Spleen (tissue), 7 donors: Measurements from ENCODE around the gene GKN2.

Source experiments
- CTCF ChIP-seq, 11 experiments: fragments of 200-600 bp in 7 of 11; fragments of 450-650 bp in 4 of 11; sonication (generic) in 4 of 11; IDR thresholded peaks in 8 of 11; conservative IDR thresholded peaks in 3 of 11; 1 replicate in 7 of 11; 2 replicates in 4 of 11; pipeline versions ENCODE4 v1.4.0 to v1.8.0; 2016 to 2021; ENCODE audit warnings: antibody characterized with exemption in 11 of 11, inconsistent platforms in 4 of 11, mild to moderate bottlenecking in 1 of 11
- POLR2A ChIP-seq, 3 donors: fragments of 450-650 bp; IDR thresholded peaks; one replicate each; pipeline ENCODE4 v1.5.1; 2017; ENCODE audit warnings: antibody characterized with exemption in 3 of 3, mild to moderate bottlenecking in 1 of 3
- POLR2AphosphoS5 ChIP-seq, 3 donors: sonication (generic); formaldehyde crosslinking; IDR thresholded peaks; one replicate each; pipeline ENCODE4 v1.5.1; 2017; ENCODE audit warnings: antibody characterized with exemption in 3 of 3
- donor health status: DM: no; HTN: no; CAD: no; lungs with moderate emphysema.
- donor health status: DM: no; HTN: no; CAD: no.
- donor health status: DM: no; HTN: no; CAD: no.

DNA sequence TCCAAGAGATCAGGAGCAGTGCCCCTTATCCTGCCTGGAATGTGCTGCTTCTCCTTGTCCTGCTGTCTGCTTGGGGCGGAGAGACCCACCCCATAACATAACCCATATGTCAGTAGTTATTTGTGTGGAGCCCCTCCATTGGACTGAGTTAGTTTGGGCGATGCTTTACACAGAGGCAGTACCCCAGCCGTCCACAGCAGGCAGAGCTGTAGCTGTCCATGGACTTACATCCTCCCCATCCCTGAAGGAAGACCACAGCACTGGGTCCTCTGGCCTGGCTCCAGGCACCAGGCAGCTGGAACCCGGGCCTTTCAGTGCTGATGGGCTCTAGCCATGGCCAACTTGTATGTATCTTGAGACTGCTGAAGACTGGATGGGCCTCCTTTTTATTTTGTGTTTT is 20.3 kb downstream of the GKN2 start:
- no peak for TF ChIP-seq CTCF (IDR thresholded peaks at IDR 0.05 in 8 of 11, conservative IDR thresholded peaks at IDR 0.05 in 3 of 11)
- no peak for TF ChIP-seq POLR2A (IDR thresholded peaks at IDR 0.05)
- TF ChIP-seq POLR2AphosphoS5 (IDR thresholded peaks at IDR 0.05) = no peak
